ENCODE results near the gene KCP. TPM values are rescaled to one million over a fixed set of nuclear protein-coding genes. Genes with fewer than 3 reads are reported as not detected.

Gene KCP
- total RNA-seq, 2 donors from 2014 or later = 0.81 to 1.6 TPM

GRCh38 chr7:128868624-128869137 lies 41.8 kb downstream of the KCP start:
- DNase-seq (no peak), ATAC-seq (peak; percentile 28)
- intact Hi-C loops (cut with DNase I, micrococcal nuclease) = no loop called here

GRCh38 chr7:128867842-128868623 lies 42.5 kb downstream of the KCP start:
- DNase-seq = peak in 1 of 2 donors; percentile 64
- intact Hi-C loops (cut with DNase I, micrococcal nuclease) = no loop called here
- ATAC-seq = peak; percentile 12

- ATAC-seq (no peak), DNase-seq (no peak)
- intact Hi-C loops (cut with DNase I, micrococcal nuclease) = no loop called here
Measured at GRCh38 chr7:128867241-128867640, 43.3 kb downstream of the KCP start.

- intact Hi-C loops (cut with DNase I, micrococcal nuclease) = no loop called here
- no peak for ATAC-seq
- DNase-seq = no peak
Measured at GRCh38 chr7:128865996-128866877, 44.3 kb downstream of the KCP start.

- DNase-seq (no peak), ATAC-seq (no peak)
- intact Hi-C loops (cut with DNase I, micrococcal nuclease) = no loop called here
Measured at GRCh38 chr7:128865303-128865702, 45.2 kb downstream of the KCP start.

GRCh38 chr7:128863433-128863989 lies 47.0 kb downstream of the KCP start:
- intact Hi-C loops (cut with DNase I, micrococcal nuclease) = no loop called here
- DNase-seq = peak in 1 of 2 donors; percentile 58
- ATAC-seq = peak; percentile 59

GRCh38 chr7:128862571-128863432 lies 47.7 kb downstream of the KCP start, which contains the start of gene ATP6V1F:
Gene ATP6V1F, plus strand, starts transcription at chr7:128862856. Its CDS starts 49 bp downstream, at chr7:128862905.
- DNase-seq (peak; percentile 97 to 99), ATAC-seq (peak; percentile 93)
- intact Hi-C loops (cut with DNase I, micrococcal nuclease) = no loop called here

GRCh38 chr7:128861957-128862570 lies 48.4 kb downstream of the KCP start:
- DNase-seq = no peak
- ATAC-seq = no peak
- intact Hi-C loops (cut with DNase I, micrococcal nuclease) = no loop called here

GRCh38 chr7:128860158-128861073 lies 50.1 kb downstream of the KCP start:
- no peak for DNase-seq
- intact Hi-C loops (cut with DNase I, micrococcal nuclease) = no loop called here
- ATAC-seq = no peak

- ATAC-seq = no peak
- DNase-seq = no peak
- intact Hi-C loops (cut with DNase I, micrococcal nuclease) = no loop called here
Measured at GRCh38 chr7:128859232-128860157, 51.0 kb downstream of the KCP start.

GRCh38 chr7:128858380-128859231 lies 51.9 kb downstream of the KCP start:
- ATAC-seq (no peak), DNase-seq (no peak)
- intact Hi-C loops (cut with DNase I, micrococcal nuclease) = no loop called here

GRCh38 chr7:128856001-128856718 lies 54.3 kb downstream of the KCP start:
- no peak for DNase-seq
- ATAC-seq = no peak
- intact Hi-C loops (cut with DNase I, micrococcal nuclease) = no loop called here

GRCh38 chr7:128855559-128855958 lies 55.0 kb downstream of the KCP start:
- intact Hi-C loops (cut with DNase I, micrococcal nuclease) = no loop called here
- DNase-seq (no peak), ATAC-seq (no peak)

GRCh38 chr7:128854396-128854795 lies 56.1 kb downstream of the KCP start:
- DNase-seq = no peak
- no peak for ATAC-seq
- intact Hi-C loops (cut with DNase I, micrococcal nuclease) = no loop called here

GRCh38 chr7:128853799-128854198 lies 56.7 kb downstream of the KCP start:
- intact Hi-C loops (cut with DNase I, micrococcal nuclease) = no loop called here
- DNase-seq (no peak), ATAC-seq (no peak)

Measured in left colon (tissue), 2 donors.